ENCODE measurements around the gene NCKAP5L. TPM values are rescaled to one million over a fixed set of nuclear protein-coding genes. Genes with fewer than 3 reads are reported as not detected.

NCKAP5L gene
- polyA plus RNA-seq, 2 of the 4 experiments (the other 2 are of a cell fraction): 3.0 to 8.5 TPM

DNA sequence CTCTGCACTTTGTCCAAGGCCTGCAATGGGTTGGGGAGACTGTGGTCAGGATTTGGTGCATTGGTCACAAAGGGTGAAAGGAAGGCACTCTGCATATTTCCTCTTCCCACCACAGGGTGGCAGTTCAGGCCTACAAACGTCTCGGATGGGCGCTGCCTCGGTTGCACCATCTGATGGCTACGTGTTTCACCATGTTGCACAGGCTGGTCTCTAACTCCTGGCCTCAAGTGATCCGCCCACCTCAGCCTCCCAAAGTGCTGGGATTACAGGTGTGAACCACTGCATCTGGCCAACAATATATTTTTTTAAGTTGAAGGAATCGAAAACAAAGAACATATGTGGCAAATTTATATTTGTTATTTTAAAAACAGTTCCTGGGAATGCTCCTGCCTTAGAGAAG, 51.8 kb downstream of the NCKAP5L start:
- FAIRE-seq (no peak), ATAC-seq (peak; percentile 93), DNase-seq (ENCODE audit: low read depth in 1 of 2, low spot score in 1 of 2) (peak; percentile 83)
- H3K4me2 ChIP-seq: peak overlapping the region; percentile 41; the same call in 2 of the 3 replicates
- POLR2A ChIA-PET: no interaction called here
- no peaks in the 10 kb centered on the region for H3K9me3 ChIP-seq
- no peaks in the 10 kb centered on the region for H3K4me1 ChIP-seq
- H3K4me3 ChIP-seq: no peak overlapping the region
- no peak for TF ChIP-seq BHLHE40 (IDR thresholded peaks at IDR 0.05; ENCODE audit: low read depth, low read length)
- peak; percentile 66 to 83; a peak in 3 of 4 replicates for TF ChIP-seq CEBPB (IDR thresholded peaks at IDR 0.05)
- no peak for TF ChIP-seq NPAS2 (CRISPR knock-in tag; IDR thresholded peaks at IDR 0.05; ENCODE audit: borderline replicate concordance)
- TF ChIP-seq, protein P1, sequence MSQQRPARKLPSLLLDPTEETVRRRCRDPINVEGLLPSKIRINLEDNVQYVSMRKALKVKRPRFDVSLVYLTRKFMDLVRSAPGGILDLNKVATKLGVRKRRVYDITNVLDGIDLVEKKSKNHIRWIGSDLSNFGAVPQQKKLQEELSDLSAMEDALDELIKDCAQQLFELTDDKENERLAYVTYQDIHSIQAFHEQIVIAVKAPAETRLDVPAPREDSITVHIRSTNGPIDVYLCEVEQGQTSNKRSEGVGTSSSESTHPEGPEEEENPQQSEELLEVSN (IDR thresholded peaks at IDR 0.05; ENCODE audit: borderline replicate concordance, low read depth): no peak
- no peak for TF ChIP-seq FOSL2 (IDR thresholded peaks at IDR 0.05)
- no peak for TF ChIP-seq FOSL2 (CRISPR knock-in tag; IDR thresholded peaks at IDR 0.05)
- TF ChIP-seq, protein P2, sequence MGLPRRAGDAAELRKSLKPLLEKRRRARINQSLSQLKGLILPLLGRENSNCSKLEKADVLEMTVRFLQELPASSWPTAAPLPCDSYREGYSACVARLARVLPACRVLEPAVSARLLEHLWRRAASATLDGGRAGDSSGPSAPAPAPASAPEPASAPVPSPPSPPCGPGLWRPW (IDR thresholded peaks at IDR 0.05): no peak
- TF ChIP-seq, protein P3, sequence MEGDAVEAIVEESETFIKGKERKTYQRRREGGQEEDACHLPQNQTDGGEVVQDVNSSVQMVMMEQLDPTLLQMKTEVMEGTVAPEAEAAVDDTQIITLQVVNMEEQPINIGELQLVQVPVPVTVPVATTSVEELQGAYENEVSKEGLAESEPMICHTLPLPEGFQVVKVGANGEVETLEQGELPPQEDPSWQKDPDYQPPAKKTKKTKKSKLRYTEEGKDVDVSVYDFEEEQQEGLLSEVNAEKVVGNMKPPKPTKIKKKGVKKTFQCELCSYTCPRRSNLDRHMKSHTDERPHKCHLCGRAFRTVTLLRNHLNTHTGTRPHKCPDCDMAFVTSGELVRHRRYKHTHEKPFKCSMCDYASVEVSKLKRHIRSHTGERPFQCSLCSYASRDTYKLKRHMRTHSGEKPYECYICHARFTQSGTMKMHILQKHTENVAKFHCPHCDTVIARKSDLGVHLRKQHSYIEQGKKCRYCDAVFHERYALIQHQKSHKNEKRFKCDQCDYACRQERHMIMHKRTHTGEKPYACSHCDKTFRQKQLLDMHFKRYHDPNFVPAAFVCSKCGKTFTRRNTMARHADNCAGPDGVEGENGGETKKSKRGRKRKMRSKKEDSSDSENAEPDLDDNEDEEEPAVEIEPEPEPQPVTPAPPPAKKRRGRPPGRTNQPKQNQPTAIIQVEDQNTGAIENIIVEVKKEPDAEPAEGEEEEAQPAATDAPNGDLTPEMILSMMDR (IDR thresholded peaks at IDR 0.05): peak; percentile 90
- no peak for TF ChIP-seq MAFK (IDR thresholded peaks at IDR 0.05; ENCODE audit: partially characterized antibody)
- TF ChIP-seq, protein P4, sequence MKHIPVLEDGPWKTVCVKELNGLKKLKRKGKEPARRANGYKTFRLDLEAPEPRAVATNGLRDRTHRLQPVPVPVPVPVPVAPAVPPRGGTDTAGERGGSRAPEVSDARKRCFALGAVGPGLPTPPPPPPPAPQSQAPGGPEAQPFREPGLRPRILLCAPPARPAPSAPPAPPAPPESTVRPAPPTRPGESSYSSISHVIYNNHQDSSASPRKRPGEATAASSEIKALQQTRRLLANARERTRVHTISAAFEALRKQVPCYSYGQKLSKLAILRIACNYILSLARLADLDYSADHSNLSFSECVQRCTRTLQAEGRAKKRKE (CRISPR knock-in tag; IDR thresholded peaks at IDR 0.05; ENCODE audit: low read depth): no peak
- no peak for TF ChIP-seq ZC3H11A (IDR thresholded peaks at IDR 0.05)
- no peak for TF ChIP-seq ZSCAN20 (CRISPR knock-in tag; IDR thresholded peaks at IDR 0.05)
- TF ChIP-seq POLR2AphosphoS2 (conservative IDR thresholded peaks at IDR 0.05; ENCODE audit: low read length): no peak
- TF ChIP-seq, protein P5, sequence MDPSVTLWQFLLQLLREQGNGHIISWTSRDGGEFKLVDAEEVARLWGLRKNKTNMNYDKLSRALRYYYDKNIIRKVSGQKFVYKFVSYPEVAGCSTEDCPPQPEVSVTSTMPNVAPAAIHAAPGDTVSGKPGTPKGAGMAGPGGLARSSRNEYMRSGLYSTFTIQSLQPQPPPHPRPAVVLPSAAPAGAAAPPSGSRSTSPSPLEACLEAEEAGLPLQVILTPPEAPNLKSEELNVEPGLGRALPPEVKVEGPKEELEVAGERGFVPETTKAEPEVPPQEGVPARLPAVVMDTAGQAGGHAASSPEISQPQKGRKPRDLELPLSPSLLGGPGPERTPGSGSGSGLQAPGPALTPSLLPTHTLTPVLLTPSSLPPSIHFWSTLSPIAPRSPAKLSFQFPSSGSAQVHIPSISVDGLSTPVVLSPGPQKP (IDR thresholded peaks at IDR 0.05; ENCODE audit: low read depth, low read length): no peak
- peak; percentile 92 to 97 for TF ChIP-seq RAD21 (conservative IDR thresholded peaks at IDR 0.05 in 1 of 2, IDR thresholded peaks at IDR 0.05 in 1 of 2)
- TF ChIP-seq JUN (IDR thresholded peaks at IDR 0.05): no peak
- TF ChIP-seq CBX2 (IDR thresholded peaks at IDR 0.05; ENCODE audit: borderline replicate concordance, low read depth): no peak
- no peak for TF ChIP-seq FOSB (CRISPR knock-in tag; IDR thresholded peaks at IDR 0.05)
- peak; percentile 87 for TF ChIP-seq SMC3 (IDR thresholded peaks at IDR 0.05)
- TF ChIP-seq PHF8 (IDR thresholded peaks at IDR 0.05; ENCODE audit: borderline replicate concordance, low read depth): no peak
- TF ChIP-seq, protein P6, sequence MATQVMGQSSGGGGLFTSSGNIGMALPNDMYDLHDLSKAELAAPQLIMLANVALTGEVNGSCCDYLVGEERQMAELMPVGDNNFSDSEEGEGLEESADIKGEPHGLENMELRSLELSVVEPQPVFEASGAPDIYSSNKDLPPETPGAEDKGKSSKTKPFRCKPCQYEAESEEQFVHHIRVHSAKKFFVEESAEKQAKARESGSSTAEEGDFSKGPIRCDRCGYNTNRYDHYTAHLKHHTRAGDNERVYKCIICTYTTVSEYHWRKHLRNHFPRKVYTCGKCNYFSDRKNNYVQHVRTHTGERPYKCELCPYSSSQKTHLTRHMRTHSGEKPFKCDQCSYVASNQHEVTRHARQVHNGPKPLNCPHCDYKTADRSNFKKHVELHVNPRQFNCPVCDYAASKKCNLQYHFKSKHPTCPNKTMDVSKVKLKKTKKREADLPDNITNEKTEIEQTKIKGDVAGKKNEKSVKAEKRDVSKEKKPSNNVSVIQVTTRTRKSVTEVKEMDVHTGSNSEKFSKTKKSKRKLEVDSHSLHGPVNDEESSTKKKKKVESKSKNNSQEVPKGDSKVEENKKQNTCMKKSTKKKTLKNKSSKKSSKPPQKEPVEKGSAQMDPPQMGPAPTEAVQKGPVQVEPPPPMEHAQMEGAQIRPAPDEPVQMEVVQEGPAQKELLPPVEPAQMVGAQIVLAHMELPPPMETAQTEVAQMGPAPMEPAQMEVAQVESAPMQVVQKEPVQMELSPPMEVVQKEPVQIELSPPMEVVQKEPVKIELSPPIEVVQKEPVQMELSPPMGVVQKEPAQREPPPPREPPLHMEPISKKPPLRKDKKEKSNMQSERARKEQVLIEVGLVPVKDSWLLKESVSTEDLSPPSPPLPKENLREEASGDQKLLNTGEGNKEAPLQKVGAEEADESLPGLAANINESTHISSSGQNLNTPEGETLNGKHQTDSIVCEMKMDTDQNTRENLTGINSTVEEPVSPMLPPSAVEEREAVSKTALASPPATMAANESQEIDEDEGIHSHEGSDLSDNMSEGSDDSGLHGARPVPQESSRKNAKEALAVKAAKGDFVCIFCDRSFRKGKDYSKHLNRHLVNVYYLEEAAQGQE (IDR thresholded peaks at IDR 0.05): no peak
- CTCF ChIA-PET: interaction anchor here (0.6 to 5.9 kb wide), 6 partner anchors 13 to 279 kb away, joined by 3 to 69 read pairs (median 12); no protein-coding TSS in a partner anchor
- peak overlapping the region; percentile 25 to 67; a peak in 5 of 6 replicates for H3K27ac ChIP-seq
- 9% methylated on average over 7 of the region's 7 CpGs for WGBS (ENCODE audit: missing lambda C conversion rate)

Data from A549 (cell line).